OCI-LY7 (cell line): ENCODE data around the gene HMGA1. TPM values are rescaled to one million over a fixed set of nuclear protein-coding genes. Genes with fewer than 3 reads are reported as not detected.

Experiments
- BruUV-seq: library from RNA; stranded (reverse); fragments of 400-500 nt; replicated peaks from 2 replicates; lab custom pipeline; 2021; lab: Mats Ljungman, UMichigan
- CTCF ChIA-PET: fragments of 300-600 bp; sonication (Branson Sonifier 250); formaldehyde crosslinking; loops from one replicate; lab custom pipeline; 2022; ENCODE audit warnings: antibody characterized with exemption; ENCODE audit not compliant: unreplicated experiment; lab: Charles Lee
- POLR2A ChIA-PET: fragments of 300-600 bp; sonication (Branson Sonifier 250); formaldehyde crosslinking; loops from one replicate; lab custom pipeline; 2022; ENCODE audit warnings: antibody characterized with exemption; lab: Charles Lee
- DNase-seq: peaks from one replicate; pipeline ENCODE4 v3.0.0-alpha.2; 2015; ENCODE audit warnings: low spot score
- H2AFZ ChIP-seq: fragments of 200-600 bp; sonication (generic), shearing (Covaris generic); 2 replicates; pipeline ENCODE4 v1.6.1; 2014; ENCODE audit warnings: mild to moderate bottlenecking, antibody characterized with exemption, low read length, moderate library complexity
- H3K27ac ChIP-seq: fragments of 200-600 bp; sonication (generic); 2 replicates; pipeline ENCODE4 v1.5.1; 2014; ENCODE audit warnings: mixed run types, low read depth, mild to moderate bottlenecking, moderate library complexity, low read length, inconsistent platforms; ENCODE audit not compliant: poor library complexity, severe bottlenecking
- H3K36me3 ChIP-seq: fragments of 200-600 bp; sonication (generic); 2 replicates; pipeline ENCODE4 v1.6.1; 2014; ENCODE audit warnings: mild to moderate bottlenecking, antibody characterized with exemption, low read length, moderate library complexity, mixed read lengths; ENCODE audit not compliant: insufficient read depth
- H3K4me1 ChIP-seq: fragments of 200-600 bp; sonication (generic); 2 replicates; pipeline ENCODE4 v1.5.1; 2014; ENCODE audit warnings: mild to moderate bottlenecking, low read length; ENCODE audit not compliant: insufficient read depth, poor library complexity, severe bottlenecking
- H3K4me2 ChIP-seq: fragments of 200-600 bp; sonication (generic); 2 replicates; pipeline ENCODE4 v1.6.1; 2014; ENCODE audit warnings: mild to moderate bottlenecking, low read length
- H3K4me3 ChIP-seq: fragments of 200-600 bp; sonication (generic); 2 replicates; pipeline ENCODE4 v1.5.1; 2014; ENCODE audit warnings: mild to moderate bottlenecking, low read depth, low read length; ENCODE audit not compliant: poor library complexity, severe bottlenecking
- H3K79me2 ChIP-seq: fragments of 200-600 bp; sonication (generic); 2 replicates; pipeline ENCODE4 v1.6.1; 2016; ENCODE audit warnings: low read depth, mild to moderate bottlenecking, low read length, moderate library complexity, mixed read lengths; ENCODE audit not compliant: insufficient read depth
- H3K9me2 ChIP-seq: fragments of 200-600 bp; sonication (generic); 2 replicates; pipeline ENCODE4 v1.6.1; 2016; ENCODE audit warnings: mild to moderate bottlenecking, low read length, mixed read lengths; ENCODE audit not compliant: insufficient read depth
- H3K9me3 ChIP-seq: fragments of 200-600 bp; sonication (generic); 2 replicates; pipeline ENCODE4 v1.6.1; 2014; ENCODE audit warnings: mild to moderate bottlenecking, mixed run types, low read length, mixed read lengths
- H4K20me1 ChIP-seq: fragments of 200-600 bp; sonication (generic); 2 replicates; pipeline ENCODE4 v1.6.1; 2014; ENCODE audit warnings: mild to moderate bottlenecking, antibody characterized with exemption, low read length, moderate library complexity, mixed read lengths; ENCODE audit not compliant: insufficient read depth
- CTCF ChIP-seq: fragments of 200-600 bp; sonication (generic); conservative IDR thresholded peaks from 2 replicates; pipeline ENCODE4 v1.5.1; 2014; ENCODE audit warnings: mild to moderate bottlenecking, antibody characterized with exemption, low read length, moderate library complexity, mixed read lengths
- EZH2phosphoT487 ChIP-seq: fragments of 200-600 bp; sonication (generic); IDR thresholded peaks from 2 replicates; pipeline ENCODE4 v1.6.1; 2018; ENCODE audit warnings: low read depth, borderline replicate concordance, mild to moderate bottlenecking, mixed run types, antibody characterized with exemption, low read length, moderate library complexity, mixed read lengths
- intact Hi-C: fragments of 100-400 bp; cut with micrococcal nuclease; formaldehyde crosslinking; loops from one replicate; pipeline ENCODE4 v1.10.0; 2022; ENCODE audit not compliant: unreplicated experiment
- microRNA-seq: library from miRNA; unstranded; fragments of <30 nt; microRNA quantifications from one replicate; pipeline ENCODE4 v1.2.0, GENCODE V29; 2022; ENCODE audit warnings: borderline replicate concordance
- small RNA-seq: library from RNA; depleted of rRNA; stranded (forward); fragments of <200 nt; gene quantifications from one replicate; pipeline ENCODE3, GENCODE V24; 2014
- total RNA-seq, 2 experiments: library from RNA; depleted of rRNA in 1 of 2; stranded (reverse); fragments of >200 nt in 1 of 2; shearing (Covaris generic) in 1 of 2; gene quantifications; 2 replicates each; pipeline ENCODE4 v1.2.3, GENCODE V29; 2014 to 2022

Gene HMGA1
- total RNA-seq, 2 experiments from 2014 or later, result 435 to 764 TPM

- intact Hi-C loops, result no loop called here
- Histone ChIP-seq H3K79me2 (no peaks in the 10 kb centered on the region), H3K27ac (peak overlapping the region; percentile 38), H3K9me2 (no peaks in the 10 kb centered on the region), H3K4me2 (peak overlapping the region; percentile 30), H3K9me3 (no peaks in the 10 kb centered on the region), H2AFZ (no peak overlapping the region), H4K20me1 (no peaks in the 10 kb centered on the region), H3K36me3 (peaks cover 38% of the 10 kb centered on the region), H3K4me3 (no peak overlapping the region), H3K4me1 (peaks cover 42% of the 10 kb centered on the region)
- ChIA-PET POLR2A (interaction anchor here (0.6 to 1.2 kb wide), 4 partner anchors 15 to 139 kb away, joined by 3 to 4 read pairs (median 3); no protein-coding TSS in a partner anchor), CTCF (no interaction called here)
- DNase-seq, result peak; percentile 62
- TF ChIP-seq EZH2phosphoT487 (no peak), CTCF (no peak)
- no TSS peak for BruUV-seq
Measured at GRCh38 chr6:34295721-34296120, 59.0 kb downstream of the HMGA1 start.

Small RNA genes lying within 50 kb of the gene (microRNA-seq; reads per million reads assigned to microRNA genes)
- gene MIR6835, result not detected

Small RNA genes lying within 50 kb of the gene (small RNA-seq; reads per million reads assigned to genes)
- not detected for gene MIR6835

Other genes starting within 250 kb of the HMGA1 start
- 0.21 and 0.73 TPM in 2 replicates for gene GRM4, start 90.8 kb upstream of the HMGA1 start, total RNA-seq (2014; rRNA removed; shearing (Covaris generic))
- gene GRM4, start 90.8 kb upstream of the HMGA1 start, total RNA-seq (2022), result 0.85 and 1.3 TPM in 2 replicates
- gene SMIM29, start 12.1 kb downstream of the HMGA1 start, total RNA-seq (2014; rRNA removed; shearing (Covaris generic)), result 14.1 and 17.3 TPM in 2 replicates
- gene SMIM29, start 12.1 kb downstream of the HMGA1 start, total RNA-seq (2022), result 21.3 and 21.5 TPM in 2 replicates
- gene NUDT3, start 155.8 kb downstream of the HMGA1 start, total RNA-seq (2014; rRNA removed; shearing (Covaris generic)), result 26.8 and 30.7 TPM in 2 replicates
- 43.0 and 49.4 TPM in 2 replicates for gene NUDT3, start 155.8 kb downstream of the HMGA1 start, total RNA-seq (2022)
- gene RPS10, start 189.2 kb downstream of the HMGA1 start, total RNA-seq (2014; rRNA removed; shearing (Covaris generic)), result 2,738 and 2,938 TPM in 2 replicates
- 1,615 and 1,714 TPM in 2 replicates for gene RPS10, start 189.2 kb downstream of the HMGA1 start, total RNA-seq (2022)
- gene PACSIN1, start 229.2 kb downstream of the HMGA1 start, total RNA-seq (2014; rRNA removed; shearing (Covaris generic)), result 14.9 and 19.3 TPM in 2 replicates
- 70.8 and 88.4 TPM in 2 replicates for gene PACSIN1, start 229.2 kb downstream of the HMGA1 start, total RNA-seq (2022)